LHCN-M2 (cell line): ENCODE measurements around the gene SH3BP2. TPM values are rescaled to one million over a fixed set of nuclear protein-coding genes. Genes with fewer than 3 reads are reported as not detected.

Experiments
- DNase-seq: peaks from one replicate; pipeline ENCODE4 v3.0.0-alpha.2; 2012; ENCODE audit warnings: low read depth
- total RNA-seq: library from RNA; depleted of rRNA; stranded (reverse); fragments of >200 nt; gene quantifications from 2 replicates; pipeline ENCODE4 v1.2.3, GENCODE V29; 2014

SH3BP2 gene
- total RNA-seq, 1 experiment from 2014 or later, result 31.7 TPM

GRCh38 chr4:2850966-2851798 is 58.3 kb downstream of the SH3BP2 start:
- peak; percentile 67 for DNase-seq

DNA sequence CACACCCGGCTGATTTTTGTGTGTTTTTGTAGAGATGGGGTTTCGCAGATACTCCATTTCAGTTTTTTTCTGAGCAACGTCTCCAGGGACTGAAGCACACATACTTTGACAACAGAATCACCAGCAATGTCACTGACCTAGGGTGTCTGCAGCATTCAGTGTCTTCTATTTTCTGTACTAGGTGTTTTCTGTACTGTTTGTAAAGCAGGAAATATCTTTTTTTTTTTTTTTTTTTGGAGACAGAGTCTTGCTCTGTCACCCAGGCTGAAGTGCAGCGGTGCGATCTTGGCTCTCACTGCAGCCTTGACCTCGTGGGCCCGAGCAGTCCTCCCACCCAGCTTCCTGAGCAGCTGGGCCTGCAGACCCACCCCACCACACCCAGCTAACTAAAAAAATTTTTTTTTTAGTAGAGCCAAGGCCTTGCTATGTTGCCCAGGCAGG is 59.6 kb downstream of the SH3BP2 start:
- no peak for DNase-seq

GRCh38 chr4:2855584-2855983 is 62.7 kb downstream of the SH3BP2 start:
- DNase-seq, result no peak

DNA sequence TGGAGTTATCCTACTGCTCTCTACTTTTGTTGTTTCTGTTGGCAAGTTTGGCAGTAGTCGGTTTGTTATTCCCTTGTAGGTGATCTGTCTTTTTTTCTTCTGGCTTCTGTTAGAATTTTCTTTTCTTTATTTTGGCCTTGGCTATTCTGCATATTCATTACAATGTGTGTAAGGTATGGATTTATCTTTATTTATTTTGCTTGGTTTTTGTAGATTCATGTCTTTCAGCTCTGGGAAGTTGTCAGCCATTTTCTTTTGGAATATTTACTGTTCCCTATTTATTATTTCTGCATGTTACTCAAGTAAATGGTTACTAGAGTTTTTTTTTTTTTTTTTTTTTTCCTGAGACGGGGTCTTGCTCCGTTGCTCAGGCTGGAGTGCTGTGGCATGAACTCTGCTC is 63.4 kb downstream of the SH3BP2 start:
- no peak for DNase-seq

DNA sequence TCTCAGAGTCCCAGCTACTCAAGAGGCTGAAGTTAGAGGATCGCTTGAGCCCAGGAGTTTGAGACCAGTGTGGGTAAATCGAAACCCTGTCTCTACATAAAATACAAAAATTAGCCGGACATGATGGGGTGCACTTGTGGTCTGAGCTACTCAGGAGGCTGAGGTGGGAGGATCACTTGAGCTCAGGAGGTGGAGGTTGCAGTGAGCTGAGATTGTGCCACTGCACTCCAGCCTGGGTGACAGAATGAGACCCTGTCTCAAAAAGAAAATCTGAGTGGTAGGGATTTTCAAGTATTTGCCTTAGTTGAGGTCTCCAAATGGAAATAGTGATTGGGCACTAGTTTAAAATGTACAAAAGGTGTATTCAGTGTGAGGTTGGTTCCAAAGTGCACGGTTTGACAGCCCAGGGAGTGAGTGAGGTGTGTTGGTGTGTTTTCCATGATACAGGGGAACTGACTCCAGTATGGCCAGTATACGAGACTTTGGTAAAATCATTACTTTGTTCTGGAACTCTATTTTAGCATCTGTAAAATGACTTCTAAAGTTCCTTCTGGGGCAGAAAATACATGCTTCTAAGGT is 64.6 kb downstream of the SH3BP2 start:
- no peak for DNase-seq

GRCh38 chr4:2858451-2859217 is 65.7 kb downstream of the SH3BP2 start:
- peak; percentile 70 for DNase-seq

DNA sequence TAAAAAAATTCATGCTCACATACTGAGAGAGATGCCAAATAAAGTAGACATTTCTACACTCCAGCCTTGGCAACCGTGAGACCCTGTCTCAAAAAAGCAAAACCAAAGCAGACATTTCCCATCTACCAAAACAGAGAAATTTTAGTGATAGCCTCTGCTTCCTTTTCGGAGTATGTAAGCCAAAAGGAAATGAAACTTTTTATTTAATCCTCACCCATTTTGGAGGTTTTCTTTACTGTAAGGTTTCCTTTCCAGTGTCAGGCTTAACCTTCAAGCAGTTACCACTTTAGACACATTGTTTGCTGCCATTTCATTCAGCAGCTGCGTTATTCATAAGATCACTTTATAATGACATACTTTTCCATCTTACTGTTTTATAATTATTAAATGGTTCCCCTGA is 66.6 kb downstream of the SH3BP2 start:
- no peak for DNase-seq

GRCh38 chr4:2860391-2861348 is 67.8 kb downstream of the SH3BP2 start:
- no peak for DNase-seq

- no peak for DNase-seq
These were observed 68.9 kb downstream of the SH3BP2 start for GRCh38 chr4:2861631-2862436.

DNA sequence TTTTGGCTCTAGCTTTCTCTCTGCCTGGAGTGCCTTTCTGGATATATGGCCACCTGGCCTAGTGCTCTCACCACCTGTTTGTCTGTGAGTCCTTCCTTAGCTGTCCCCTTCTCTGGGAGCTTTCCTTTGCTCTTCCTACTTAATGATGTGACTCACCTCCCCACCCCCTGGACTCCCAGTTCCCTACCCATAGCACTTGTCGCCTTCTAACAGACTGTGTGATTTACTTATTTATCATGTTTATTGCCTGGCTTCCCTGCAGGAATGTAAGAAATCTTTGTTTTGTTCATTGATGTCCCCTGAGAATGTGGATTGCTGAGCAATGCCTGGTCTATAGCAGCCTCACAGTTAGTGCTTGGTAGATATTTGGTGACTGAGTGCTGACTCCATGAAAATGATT is 69.6 kb downstream of the SH3BP2 start:
- peak; percentile 75 for DNase-seq

GRCh38 chr4:2863649-2864048 is 70.8 kb downstream of the SH3BP2 start:
- DNase-seq, result no peak

DNA sequence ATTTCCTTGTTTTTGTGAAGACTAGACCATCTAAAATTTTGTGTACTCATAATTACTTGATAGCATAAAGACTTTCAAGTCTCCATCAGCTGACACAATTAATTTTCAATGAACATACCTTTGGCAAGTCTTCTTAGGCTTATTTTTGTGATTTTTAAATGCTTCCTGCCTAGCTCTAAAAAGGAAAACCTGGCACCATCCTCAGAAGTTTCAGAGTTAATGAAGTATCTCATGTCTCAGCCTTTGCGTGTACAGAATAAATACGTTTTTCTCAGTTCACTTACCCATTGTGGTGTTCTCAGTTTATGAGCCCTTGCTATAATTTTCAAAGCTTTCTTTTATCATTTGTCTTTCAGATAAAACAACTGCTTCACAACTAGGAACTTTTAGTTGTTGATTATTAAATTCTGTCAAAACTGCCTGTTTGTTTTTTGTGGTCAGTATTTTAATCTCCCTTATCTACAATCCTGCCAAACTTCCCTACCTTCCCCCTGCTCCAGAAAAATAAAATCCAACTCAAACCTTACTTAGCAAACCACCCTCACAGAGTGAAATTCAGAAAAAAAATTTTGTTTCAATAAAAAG is 72.4 kb downstream of the SH3BP2 start:
- no peak for DNase-seq

DNA sequence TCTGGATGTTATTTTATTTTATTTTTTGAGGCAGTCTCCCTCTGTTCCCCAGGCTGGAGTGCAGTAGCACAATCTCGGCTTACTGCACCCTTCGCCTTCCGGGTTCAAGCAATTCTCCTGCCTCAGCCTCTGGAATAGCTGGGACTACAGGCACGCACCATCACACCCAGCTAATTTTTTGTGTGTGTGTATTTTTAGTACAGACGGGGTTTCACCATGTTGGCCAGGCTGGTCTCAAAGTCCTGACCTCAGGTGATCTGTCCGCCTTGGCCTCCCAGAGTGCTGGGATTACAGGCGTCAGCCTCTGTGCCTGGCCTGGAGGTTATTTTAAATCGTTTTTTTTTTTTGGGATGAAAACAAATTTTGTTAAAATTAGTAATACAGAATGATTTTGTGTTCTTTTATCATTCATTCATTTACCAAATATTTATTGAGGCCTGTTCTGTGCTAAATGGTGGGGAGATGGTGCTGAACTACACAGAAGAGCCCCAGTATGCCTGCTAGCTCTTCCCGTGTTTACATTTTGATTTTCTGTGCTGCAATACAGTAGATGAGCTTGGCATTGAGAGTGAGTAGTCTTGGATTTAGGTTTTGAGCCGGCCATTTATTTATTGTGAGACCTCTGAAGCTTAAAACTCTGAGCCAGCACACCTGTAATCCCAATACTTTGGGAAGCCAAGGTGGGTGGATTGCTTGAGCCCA is 73.4 kb downstream of the SH3BP2 start:
- DNase-seq, result no peak

DNA sequence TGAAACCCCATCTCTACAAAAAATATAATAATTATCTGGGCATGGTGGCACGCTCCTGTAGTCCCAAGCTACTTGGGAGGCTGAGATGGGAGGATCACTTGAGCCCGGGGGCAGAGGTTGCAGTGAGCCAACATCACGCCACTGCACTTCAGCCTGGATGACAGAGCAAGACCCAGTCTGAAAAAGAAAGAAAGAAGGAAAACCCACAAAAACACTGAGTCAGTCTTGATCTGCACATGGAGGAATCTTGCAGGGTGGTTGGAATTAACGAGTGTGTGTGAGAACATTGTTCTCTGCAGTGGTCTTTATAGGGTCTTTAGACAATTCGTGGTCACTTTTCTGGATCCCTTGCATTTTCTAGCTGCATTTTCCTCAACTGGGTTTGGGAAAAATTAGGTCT is 74.0 kb downstream of the SH3BP2 start:
- peak; percentile 20 for DNase-seq

GRCh38 chr4:2867758-2868491 is 75.0 kb downstream of the SH3BP2 start:
- peak; percentile 18 for DNase-seq

- no peak for DNase-seq
These were observed 76.1 kb downstream of the SH3BP2 start for GRCh38 chr4:2868877-2869487.

DNA sequence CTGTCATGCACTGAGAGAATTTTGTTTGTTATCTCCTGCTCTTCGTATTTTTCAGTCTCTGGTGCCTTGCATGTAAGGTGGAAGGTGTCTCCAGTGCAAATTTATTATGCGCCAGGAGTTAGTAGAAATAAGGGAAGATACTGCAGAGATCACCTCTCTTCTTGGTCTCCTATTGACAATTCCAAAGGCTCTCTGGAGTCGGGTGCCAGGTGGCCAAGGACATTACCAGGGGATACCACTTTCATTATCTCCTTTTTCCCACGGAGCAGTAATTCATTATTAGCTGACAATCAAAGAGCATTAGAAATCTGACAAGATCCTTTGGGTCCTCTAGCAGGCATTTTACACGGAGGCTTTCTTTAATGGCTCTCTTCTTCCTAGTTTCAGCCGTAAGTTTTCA is 76.8 kb downstream of the SH3BP2 start:
- DNase-seq, result no peak

DNA sequence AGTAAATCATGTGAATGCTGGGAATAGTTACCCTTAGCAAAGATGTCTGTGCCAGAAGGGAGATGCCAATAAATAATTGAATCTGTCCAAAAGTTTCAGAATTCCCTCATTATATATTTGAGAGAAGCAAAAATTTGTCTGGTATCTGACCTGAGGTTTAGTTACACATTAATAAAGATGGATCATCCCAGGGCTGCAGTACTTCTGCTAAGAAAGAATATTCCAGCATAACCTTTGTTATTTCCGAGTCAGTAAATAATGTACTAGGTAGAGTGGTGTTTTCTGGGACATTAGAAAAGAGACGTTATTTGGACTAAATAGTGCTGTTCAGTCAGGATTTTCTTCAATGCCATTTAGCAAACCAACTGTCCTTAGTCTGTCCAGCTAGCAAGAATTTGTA is 77.2 kb downstream of the SH3BP2 start:
- no peak for DNase-seq
